Measurements from ENCODE around the gene FAM117A. TPM values are rescaled to one million over a fixed set of nuclear protein-coding genes. Genes with fewer than 3 reads are reported as not detected.

FAM117A gene
- total RNA-seq, 1 experiment from 2014 or later, result 26.2 TPM

DNA sequence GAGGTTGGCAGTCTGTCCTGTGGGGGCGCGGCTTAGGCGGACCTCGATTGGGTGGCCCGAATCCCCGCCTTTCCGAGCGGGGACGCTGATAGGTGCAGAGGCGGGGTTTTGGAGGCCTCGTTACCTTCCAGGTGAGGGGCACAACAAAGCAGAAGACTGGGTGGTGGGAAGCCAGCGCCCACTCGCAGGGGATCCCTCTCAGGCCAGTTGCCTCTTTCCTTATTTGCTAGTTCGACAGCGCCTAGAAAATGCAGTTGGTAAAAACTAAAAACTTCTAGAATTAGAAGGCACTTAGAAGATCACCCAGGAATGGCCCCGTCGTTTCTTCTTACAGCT is 25.3 kb upstream of the FAM117A start:
- DNase-seq (ENCODE audit: low spot score), result no peak
- no peaks in the 10 kb centered on the region for H3K9me3 Mint-ChIP-seq
- TF ChIP-seq ZNF138 (CRISPR knock-in tag; conservative IDR thresholded peaks at IDR 0.05) (no peak), ZMAT4 (CRISPR knock-in tag; IDR thresholded peaks at IDR 0.05) (no peak), SP1 (CRISPR knock-in tag; conservative IDR thresholded peaks at IDR 0.05) (peak; percentile 86), ETV6 (CRISPR knock-in tag; IDR thresholded peaks at IDR 0.05) (no peak), FOXK1 (CRISPR knock-in tag; IDR thresholded peaks at IDR 0.05) (peak; percentile 77; the same call in 1 of the 2 replicates), NFATC4 (CRISPR knock-in tag; IDR thresholded peaks at IDR 0.05) (no peak), CREM (CRISPR knock-in tag; IDR thresholded peaks at IDR 0.05) (0 out of 2 replicates have a peak, but pooled peaks have one; percentile 13)
- TF ChIP-seq, protein P1, sequence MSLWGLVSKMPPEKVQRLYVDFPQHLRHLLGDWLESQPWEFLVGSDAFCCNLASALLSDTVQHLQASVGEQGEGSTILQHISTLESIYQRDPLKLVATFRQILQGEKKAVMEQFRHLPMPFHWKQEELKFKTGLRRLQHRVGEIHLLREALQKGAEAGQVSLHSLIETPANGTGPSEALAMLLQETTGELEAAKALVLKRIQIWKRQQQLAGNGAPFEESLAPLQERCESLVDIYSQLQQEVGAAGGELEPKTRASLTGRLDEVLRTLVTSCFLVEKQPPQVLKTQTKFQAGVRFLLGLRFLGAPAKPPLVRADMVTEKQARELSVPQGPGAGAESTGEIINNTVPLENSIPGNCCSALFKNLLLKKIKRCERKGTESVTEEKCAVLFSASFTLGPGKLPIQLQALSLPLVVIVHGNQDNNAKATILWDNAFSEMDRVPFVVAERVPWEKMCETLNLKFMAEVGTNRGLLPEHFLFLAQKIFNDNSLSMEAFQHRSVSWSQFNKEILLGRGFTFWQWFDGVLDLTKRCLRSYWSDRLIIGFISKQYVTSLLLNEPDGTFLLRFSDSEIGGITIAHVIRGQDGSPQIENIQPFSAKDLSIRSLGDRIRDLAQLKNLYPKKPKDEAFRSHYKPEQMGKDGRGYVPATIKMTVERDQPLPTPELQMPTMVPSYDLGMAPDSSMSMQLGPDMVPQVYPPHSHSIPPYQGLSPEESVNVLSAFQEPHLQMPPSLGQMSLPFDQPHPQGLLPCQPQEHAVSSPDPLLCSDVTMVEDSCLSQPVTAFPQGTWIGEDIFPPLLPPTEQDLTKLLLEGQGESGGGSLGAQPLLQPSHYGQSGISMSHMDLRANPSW (CRISPR knock-in tag; conservative IDR thresholded peaks at IDR 0.05; ENCODE audit: low read depth), result no peak
- TF ChIP-seq, protein P2, sequence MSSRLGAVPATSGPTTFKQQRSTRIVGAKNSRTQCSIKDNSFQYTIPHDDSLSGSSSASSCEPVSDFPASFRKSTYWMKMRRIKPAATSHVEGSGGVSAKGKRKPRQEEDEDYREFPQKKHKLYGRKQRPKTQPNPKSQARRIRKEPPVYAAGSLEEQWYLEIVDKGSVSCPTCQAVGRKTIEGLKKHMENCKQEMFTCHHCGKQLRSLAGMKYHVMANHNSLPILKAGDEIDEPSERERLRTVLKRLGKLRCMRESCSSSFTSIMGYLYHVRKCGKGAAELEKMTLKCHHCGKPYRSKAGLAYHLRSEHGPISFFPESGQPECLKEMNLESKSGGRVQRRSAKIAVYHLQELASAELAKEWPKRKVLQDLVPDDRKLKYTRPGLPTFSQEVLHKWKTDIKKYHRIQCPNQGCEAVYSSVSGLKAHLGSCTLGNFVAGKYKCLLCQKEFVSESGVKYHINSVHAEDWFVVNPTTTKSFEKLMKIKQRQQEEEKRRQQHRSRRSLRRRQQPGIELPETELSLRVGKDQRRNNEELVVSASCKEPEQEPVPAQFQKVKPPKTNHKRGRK (CRISPR knock-in tag; IDR thresholded peaks at IDR 0.05; ENCODE audit: borderline replicate concordance), result no peak
- TF ChIP-seq, protein P3, sequence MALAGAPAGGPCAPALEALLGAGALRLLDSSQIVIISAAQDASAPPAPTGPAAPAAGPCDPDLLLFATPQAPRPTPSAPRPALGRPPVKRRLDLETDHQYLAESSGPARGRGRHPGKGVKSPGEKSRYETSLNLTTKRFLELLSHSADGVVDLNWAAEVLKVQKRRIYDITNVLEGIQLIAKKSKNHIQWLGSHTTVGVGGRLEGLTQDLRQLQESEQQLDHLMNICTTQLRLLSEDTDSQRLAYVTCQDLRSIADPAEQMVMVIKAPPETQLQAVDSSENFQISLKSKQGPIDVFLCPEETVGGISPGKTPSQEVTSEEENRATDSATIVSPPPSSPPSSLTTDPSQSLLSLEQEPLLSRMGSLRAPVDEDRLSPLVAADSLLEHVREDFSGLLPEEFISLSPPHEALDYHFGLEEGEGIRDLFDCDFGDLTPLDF (CRISPR knock-in tag; IDR thresholded peaks at IDR 0.05), result no peak
- TF ChIP-seq, protein P4, sequence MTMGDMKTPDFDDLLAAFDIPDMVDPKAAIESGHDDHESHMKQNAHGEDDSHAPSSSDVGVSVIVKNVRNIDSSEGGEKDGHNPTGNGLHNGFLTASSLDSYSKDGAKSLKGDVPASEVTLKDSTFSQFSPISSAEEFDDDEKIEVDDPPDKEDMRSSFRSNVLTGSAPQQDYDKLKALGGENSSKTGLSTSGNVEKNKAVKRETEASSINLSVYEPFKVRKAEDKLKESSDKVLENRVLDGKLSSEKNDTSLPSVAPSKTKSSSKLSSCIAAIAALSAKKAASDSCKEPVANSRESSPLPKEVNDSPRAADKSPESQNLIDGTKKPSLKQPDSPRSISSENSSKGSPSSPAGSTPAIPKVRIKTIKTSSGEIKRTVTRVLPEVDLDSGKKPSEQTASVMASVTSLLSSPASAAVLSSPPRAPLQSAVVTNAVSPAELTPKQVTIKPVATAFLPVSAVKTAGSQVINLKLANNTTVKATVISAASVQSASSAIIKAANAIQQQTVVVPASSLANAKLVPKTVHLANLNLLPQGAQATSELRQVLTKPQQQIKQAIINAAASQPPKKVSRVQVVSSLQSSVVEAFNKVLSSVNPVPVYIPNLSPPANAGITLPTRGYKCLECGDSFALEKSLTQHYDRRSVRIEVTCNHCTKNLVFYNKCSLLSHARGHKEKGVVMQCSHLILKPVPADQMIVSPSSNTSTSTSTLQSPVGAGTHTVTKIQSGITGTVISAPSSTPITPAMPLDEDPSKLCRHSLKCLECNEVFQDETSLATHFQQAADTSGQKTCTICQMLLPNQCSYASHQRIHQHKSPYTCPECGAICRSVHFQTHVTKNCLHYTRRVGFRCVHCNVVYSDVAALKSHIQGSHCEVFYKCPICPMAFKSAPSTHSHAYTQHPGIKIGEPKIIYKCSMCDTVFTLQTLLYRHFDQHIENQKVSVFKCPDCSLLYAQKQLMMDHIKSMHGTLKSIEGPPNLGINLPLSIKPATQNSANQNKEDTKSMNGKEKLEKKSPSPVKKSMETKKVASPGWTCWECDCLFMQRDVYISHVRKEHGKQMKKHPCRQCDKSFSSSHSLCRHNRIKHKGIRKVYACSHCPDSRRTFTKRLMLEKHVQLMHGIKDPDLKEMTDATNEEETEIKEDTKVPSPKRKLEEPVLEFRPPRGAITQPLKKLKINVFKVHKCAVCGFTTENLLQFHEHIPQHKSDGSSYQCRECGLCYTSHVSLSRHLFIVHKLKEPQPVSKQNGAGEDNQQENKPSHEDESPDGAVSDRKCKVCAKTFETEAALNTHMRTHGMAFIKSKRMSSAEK (CRISPR knock-in tag; IDR thresholded peaks at IDR 0.05; ENCODE audit: borderline replicate concordance), result no peak
- TF ChIP-seq, protein P5, sequence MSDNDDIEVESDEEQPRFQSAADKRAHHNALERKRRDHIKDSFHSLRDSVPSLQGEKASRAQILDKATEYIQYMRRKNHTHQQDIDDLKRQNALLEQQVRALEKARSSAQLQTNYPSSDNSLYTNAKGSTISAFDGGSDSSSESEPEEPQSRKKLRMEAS (CRISPR knock-in tag; IDR thresholded peaks at IDR 0.05), result no peak
- peak overlapping the region; percentile 71 for H3K27ac Mint-ChIP-seq
- H3K4me1 Mint-ChIP-seq, result peaks cover 25% of the 10 kb centered on the region
- H3K4me3 Mint-ChIP-seq, result peak overlapping the region; percentile 80
- peaks cover 36% of the 10 kb centered on the region for H3K36me3 Mint-ChIP-seq
- POLR2A ChIA-PET, result interaction anchor here (2.6 kb wide), 1 partner anchor 25 kb away, joined by 12 read pairs; the partner anchor contains the start of gene FAM117A
- no peak for ATAC-seq
- peaks cover 15% of the 10 kb centered on the region for H3K27me3 Mint-ChIP-seq (ENCODE audit: low read depth)
- CTCF ChIA-PET, result interaction anchor here (2.1 kb wide), 1 partner anchor 233 kb away, joined by 9 read pairs; no protein-coding TSS in a partner anchor

GRCh38 chr17:49788478-49789242 is 24.7 kb upstream of the FAM117A start, which contains the start of gene KAT7:
Gene KAT7 (plus strand): TSS chr17:49788681. CDS start chr17:49788835, 154 bp downstream.
- ChIA-PET POLR2A (interaction anchor here (0.6 to 2.6 kb wide), 6 partner anchors 14 to 276 kb away, joined by 3 to 12 read pairs (median 4); partner anchors contain the start of genes FAM117A and SPOP), CTCF (interaction anchor here (1.0 to 2.7 kb wide), 5 partner anchors 25 to 380 kb away, joined by 3 to 13 read pairs (median 3); partner anchors contain the start of gene FAM117A)
- H3K9me3 Mint-ChIP-seq, result no peaks in the 10 kb centered on the region
- peak within 1 kb of the TSS; percentile 80 for H3K4me3 Mint-ChIP-seq
- peaks cover 25% of the 10 kb centered on the region for H3K4me1 Mint-ChIP-seq
- peaks cover 31% of the 10 kb centered on the region for H3K36me3 Mint-ChIP-seq
- H3K27me3 Mint-ChIP-seq (ENCODE audit: low read depth), result peaks cover 15% of the 10 kb centered on the region
- peak; percentile 99 for DNase-seq (ENCODE audit: low spot score)
- H3K27ac Mint-ChIP-seq, result peak within 1 kb of the TSS; percentile 90
- ATAC-seq, result peak; percentile 96
- TF ChIP-seq, protein P6, sequence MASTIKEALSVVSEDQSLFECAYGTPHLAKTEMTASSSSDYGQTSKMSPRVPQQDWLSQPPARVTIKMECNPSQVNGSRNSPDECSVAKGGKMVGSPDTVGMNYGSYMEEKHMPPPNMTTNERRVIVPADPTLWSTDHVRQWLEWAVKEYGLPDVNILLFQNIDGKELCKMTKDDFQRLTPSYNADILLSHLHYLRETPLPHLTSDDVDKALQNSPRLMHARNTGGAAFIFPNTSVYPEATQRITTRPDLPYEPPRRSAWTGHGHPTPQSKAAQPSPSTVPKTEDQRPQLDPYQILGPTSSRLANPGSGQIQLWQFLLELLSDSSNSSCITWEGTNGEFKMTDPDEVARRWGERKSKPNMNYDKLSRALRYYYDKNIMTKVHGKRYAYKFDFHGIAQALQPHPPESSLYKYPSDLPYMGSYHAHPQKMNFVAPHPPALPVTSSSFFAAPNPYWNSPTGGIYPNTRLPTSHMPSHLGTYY (CRISPR knock-in tag; IDR thresholded peaks at IDR 0.05), result no peak
- TF ChIP-seq GABPB1 (CRISPR knock-in tag; IDR thresholded peaks at IDR 0.05), result peak; percentile 81
- 0 out of 2 replicates have a peak, but pooled peaks have one; percentile 51 for TF ChIP-seq RELA (CRISPR knock-in tag; IDR thresholded peaks at IDR 0.05; ENCODE audit: borderline replicate concordance)
- TF ChIP-seq PREB (CRISPR knock-in tag; IDR thresholded peaks at IDR 0.05; ENCODE audit: borderline replicate concordance), result peak; percentile 90; the same call in 1 of the 2 replicates
